Upper lobe of right lung (tissue), 1 donor: ENCODE data around the gene PLD5. TPM values are rescaled to one million over a fixed set of nuclear protein-coding genes. Genes with fewer than 3 reads are reported as not detected.

Source experiments
- ATAC-seq: fragments of 200-7000 bp; cut with Tn5 transposase; one replicate; pipeline ENCODE4 v1.9.1; 2020; ENCODE audit warnings: mild to moderate bottlenecking, moderate library complexity
- DNase-seq: peaks from one replicate; pipeline ENCODE4 v3.0.0-alpha.2; 2020
- H3K27ac ChIP-seq: fragments of 200-600 bp; one replicate; pipeline ENCODE4 v1.8.0; 2022
- H3K27me3 ChIP-seq: fragments of 200-600 bp; one replicate; pipeline ENCODE4 v1.8.0; 2022; ENCODE audit warnings: mild to moderate bottlenecking
- H3K36me3 ChIP-seq: fragments of 200-600 bp; one replicate; pipeline ENCODE4 v1.8.0; 2022
- H3K4me1 ChIP-seq: fragments of 200-600 bp; one replicate; pipeline ENCODE4 v1.8.0; 2022
- H3K4me3 ChIP-seq: fragments of 200-600 bp; one replicate; pipeline ENCODE4 v1.8.0; 2022; ENCODE audit warnings: mild to moderate bottlenecking
- H3K9me3 ChIP-seq: fragments of 200-600 bp; one replicate; pipeline ENCODE4 v1.8.0; 2022
- intact Hi-C: fragments of 100-400 bp; cut with DNase I; formaldehyde crosslinking; loops from one replicate; pipeline ENCODE4 v1.11.0; 2022
- total RNA-seq: library from RNA; stranded (reverse); fragmentation: NEBNext Ultra II Directional; extraction: Animal tissue kit (Norgen Biotek cat#: 25700); gene quantifications from one replicate; pipeline ENCODE4 v1.2.1, GENCODE V29; 2021
- TF ChIP-seq, protein P1 (sequence below): fragments of 200-600 bp; IDR thresholded peaks from one replicate; pipeline ENCODE4 v1.8.0; 2022; ENCODE audit warnings: antibody characterized with exemption
- donor health status: DM: no; HTN: yes; CAD: no; lungs with severe emphysema.

Gene PLD5
- total RNA-seq, 1 donor from 2014 or later: 0.87 TPM

DNA sequence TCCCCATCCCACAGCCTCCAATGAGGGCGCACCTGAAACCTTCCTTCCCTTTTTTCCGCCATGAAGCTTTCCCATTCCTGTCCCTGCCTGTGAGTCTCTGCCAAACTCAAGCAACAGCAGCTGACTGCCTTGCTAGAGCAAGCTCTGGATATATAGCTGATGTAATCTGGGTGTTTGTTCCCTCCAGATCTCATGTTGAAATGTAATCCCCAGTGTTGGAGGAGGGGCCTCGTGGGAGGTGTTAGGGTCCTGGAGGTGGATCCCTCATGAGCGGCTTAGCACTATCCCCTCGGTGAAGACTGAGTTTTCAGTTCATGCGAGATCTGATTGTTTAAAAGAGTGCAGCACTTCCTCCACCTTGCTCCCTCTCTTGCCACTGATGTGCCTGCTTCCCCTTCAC lies 321.2 kb downstream of the PLD5 start:
- Histone ChIP-seq H3K4me3 (no peak overlapping the region), H3K36me3 (no peaks in the 10 kb centered on the region), H3K27ac (no peak overlapping the region), H3K4me1 (no peaks in the 10 kb centered on the region), H3K9me3 (no peaks in the 10 kb centered on the region), H3K27me3 (no peaks in the 10 kb centered on the region)
- intact Hi-C loops: no loop called here
- ATAC-seq: no peak
- TF ChIP-seq, protein P1, sequence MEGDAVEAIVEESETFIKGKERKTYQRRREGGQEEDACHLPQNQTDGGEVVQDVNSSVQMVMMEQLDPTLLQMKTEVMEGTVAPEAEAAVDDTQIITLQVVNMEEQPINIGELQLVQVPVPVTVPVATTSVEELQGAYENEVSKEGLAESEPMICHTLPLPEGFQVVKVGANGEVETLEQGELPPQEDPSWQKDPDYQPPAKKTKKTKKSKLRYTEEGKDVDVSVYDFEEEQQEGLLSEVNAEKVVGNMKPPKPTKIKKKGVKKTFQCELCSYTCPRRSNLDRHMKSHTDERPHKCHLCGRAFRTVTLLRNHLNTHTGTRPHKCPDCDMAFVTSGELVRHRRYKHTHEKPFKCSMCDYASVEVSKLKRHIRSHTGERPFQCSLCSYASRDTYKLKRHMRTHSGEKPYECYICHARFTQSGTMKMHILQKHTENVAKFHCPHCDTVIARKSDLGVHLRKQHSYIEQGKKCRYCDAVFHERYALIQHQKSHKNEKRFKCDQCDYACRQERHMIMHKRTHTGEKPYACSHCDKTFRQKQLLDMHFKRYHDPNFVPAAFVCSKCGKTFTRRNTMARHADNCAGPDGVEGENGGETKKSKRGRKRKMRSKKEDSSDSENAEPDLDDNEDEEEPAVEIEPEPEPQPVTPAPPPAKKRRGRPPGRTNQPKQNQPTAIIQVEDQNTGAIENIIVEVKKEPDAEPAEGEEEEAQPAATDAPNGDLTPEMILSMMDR: no peak
- DNase-seq: no peak

DNA sequence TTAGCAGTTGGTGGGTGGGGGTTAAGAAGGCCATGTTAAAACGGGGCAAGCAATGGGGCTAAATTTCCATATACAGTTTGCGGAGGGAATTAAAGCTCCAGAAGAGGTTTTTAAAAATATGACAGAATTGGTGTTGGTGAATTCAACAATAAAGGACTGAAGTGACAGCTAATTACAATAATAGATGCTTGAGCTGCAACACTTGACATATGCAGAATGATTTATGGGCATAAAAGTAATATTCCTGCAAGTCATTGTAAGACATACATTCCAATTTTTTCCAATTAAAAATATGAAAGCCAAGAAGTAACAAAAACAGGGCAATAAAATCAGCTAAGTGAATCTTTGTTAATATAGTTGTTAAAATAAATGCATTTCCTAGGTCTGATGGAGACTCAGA lies 323.4 kb downstream of the PLD5 start:
- Histone ChIP-seq H3K27me3 (no peaks in the 10 kb centered on the region), H3K9me3 (no peaks in the 10 kb centered on the region), H3K4me3 (no peak overlapping the region), H3K36me3 (no peaks in the 10 kb centered on the region), H3K4me1 (no peaks in the 10 kb centered on the region), H3K27ac (no peak overlapping the region)
- DNase-seq (no peak), ATAC-seq (no peak)
- intact Hi-C loops: no loop called here
- TF ChIP-seq, protein P1: no peak

DNA sequence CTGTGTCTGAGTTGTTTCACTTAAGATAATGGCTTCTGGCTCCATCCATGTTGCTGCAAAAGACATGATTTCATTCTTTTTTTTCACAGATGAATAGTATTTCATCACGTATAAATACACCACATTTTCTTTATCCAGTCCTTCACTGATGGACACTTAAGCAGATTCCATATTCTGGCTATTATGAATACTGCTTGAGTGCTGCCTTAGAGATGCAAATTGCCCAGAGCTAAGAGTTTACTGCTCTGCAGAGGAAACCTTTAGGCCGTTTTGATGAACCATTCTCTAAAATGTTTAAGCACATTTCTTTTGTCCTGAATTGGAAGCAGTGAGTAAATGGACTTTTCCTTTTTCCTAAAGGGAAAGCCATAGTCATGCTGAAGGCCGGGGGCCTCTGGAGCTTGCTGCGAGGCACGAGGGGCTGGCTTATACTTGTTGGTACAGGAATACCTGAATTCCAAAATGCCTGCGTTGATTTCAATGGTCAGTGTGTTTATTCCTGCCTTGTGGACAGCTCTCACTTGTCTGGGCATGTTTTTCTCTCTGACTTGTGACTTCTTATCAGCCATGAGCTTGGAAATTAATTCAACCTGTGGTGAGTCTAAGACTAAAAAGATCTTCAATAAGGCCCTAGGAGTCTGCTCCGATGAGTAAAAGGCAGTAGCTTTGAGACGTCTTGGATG lies 324.6 kb downstream of the PLD5 start:
- Histone ChIP-seq H3K27ac (no peak overlapping the region), H3K9me3 (no peaks in the 10 kb centered on the region), H3K27me3 (no peaks in the 10 kb centered on the region), H3K4me1 (no peaks in the 10 kb centered on the region), H3K4me3 (no peak overlapping the region), H3K36me3 (no peaks in the 10 kb centered on the region)
- intact Hi-C loops: no loop called here
- no peak for DNase-seq
- no peak for ATAC-seq
- TF ChIP-seq, protein P1: no peak

DNA sequence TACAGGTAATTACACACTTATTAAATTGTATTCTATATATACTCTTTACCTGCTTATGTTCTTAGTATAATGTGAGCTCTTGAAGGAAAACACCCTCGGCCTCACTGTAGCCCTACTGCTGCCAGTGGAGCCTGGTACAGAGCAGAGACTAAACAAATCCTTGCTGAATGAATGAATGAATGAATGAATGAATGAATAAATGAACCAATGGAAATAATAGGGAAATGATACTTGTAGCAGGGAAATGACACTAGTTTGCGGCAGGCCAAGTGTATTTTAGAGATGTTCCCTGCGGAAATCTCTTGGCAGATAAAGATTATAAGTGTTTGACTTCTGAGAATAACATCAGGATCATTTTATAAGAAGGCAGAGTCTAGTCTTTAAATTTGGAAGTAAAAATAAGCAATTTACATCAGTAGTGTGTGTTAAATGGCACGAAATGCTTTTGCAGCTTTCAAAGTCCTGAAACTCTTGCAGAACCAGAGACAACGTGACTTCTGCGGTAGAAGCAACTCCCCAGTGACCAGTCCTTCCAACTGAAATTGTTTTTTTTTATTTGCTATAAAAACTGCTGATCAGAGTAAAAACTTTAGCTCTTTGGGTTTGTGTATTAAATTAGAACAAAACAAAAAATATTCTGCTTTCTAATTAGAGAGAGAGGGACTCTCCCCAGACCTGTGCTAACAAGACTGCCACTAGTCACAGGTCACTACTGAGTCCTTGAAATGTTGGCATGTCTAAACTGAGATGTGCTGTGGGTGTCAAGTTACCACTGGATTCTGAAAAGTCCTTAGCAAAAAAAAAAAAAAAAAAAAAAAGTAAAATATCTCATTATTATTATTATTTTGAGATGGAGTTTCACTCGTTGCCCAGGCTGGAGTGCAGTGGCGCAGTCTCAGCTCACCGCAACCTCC lies 326.3 kb downstream of the PLD5 start:
- H3K27ac ChIP-seq: no peak overlapping the region
- no peaks in the 10 kb centered on the region for H3K36me3 ChIP-seq
- H3K4me1 ChIP-seq: no peaks in the 10 kb centered on the region
- no peaks in the 10 kb centered on the region for H3K9me3 ChIP-seq
- DNase-seq (no peak), ATAC-seq (no peak)
- H3K4me3 ChIP-seq: no peak overlapping the region
- intact Hi-C loops: no loop called here
- no peaks in the 10 kb centered on the region for H3K27me3 ChIP-seq
- TF ChIP-seq, protein P1: no peak

DNA sequence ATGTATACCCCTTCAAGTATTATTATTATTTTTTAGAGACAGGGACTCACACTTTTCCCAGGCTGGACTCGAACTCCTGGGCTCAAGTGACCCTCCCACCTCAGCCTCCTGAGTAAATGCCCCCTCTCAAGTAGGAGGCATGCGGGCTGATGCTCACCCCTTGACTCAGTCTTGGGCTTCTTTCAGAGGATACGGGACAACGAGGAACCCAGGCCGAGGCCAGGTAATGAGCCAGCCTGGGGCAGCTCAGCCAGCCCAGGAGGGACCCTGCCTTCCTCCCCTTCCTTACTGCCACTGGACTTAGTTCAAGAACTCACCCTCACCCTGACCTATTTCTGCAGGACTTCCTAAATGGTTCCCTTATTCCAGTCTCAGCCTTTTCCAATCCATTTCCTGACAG lies 327.6 kb downstream of the PLD5 start:
- Histone ChIP-seq H3K36me3 (no peaks in the 10 kb centered on the region), H3K27ac (no peak overlapping the region), H3K4me1 (no peaks in the 10 kb centered on the region), H3K9me3 (no peaks in the 10 kb centered on the region), H3K4me3 (no peak overlapping the region), H3K27me3 (no peaks in the 10 kb centered on the region)
- ATAC-seq: no peak
- TF ChIP-seq, protein P1: no peak
- intact Hi-C loops: no loop called here
- DNase-seq: no peak
